HG03442 (cell line): ENCODE data around the gene PRKCD.
A peak's percentile ranks its signal among the peaks of the same experiment; 100 is the strongest.

Source experiments
- ATAC-seq: cut with Tn5 transposase; IDR thresholded peaks from one replicate; pipeline ENCODE4 v1.9.1; 2021; ENCODE audit warnings: mild to moderate bottlenecking, moderate library complexity; ENCODE audit not compliant: unreplicated experiment

The PRKCD gene

DNA sequence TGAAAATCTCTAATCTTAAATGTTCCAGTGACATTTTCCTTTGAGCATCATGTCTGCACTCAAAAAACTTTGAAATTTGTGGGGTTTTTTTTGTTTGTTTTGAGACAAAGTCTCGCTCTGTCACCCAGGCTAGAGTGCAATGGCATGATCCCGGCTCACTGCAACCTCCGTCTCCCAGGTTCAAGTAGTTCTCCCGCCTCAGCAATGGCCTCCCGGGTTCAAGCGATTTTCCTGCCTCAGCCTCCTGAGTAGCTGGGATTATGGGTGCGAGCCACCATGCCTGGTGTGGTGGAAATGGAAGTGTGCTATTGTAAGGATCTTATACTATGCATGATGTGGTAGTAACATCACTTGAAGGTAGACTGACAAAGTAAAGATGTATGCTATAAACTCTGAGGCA lies 52.3 kb downstream of the PRKCD start:
- ATAC-seq, result no peak

GRCh38 chr3:53215816-53216215 lies 54.8 kb downstream of the PRKCD start:
- no peak for ATAC-seq

GRCh38 chr3:53216723-53217122 lies 55.7 kb downstream of the PRKCD start:
- no peak for ATAC-seq

GRCh38 chr3:53217175-53217574 lies 56.2 kb downstream of the PRKCD start:
- no peak for ATAC-seq

- no peak for ATAC-seq
Measured at GRCh38 chr3:53218131-53218530, 57.1 kb downstream of the PRKCD start.

GRCh38 chr3:53219895-53220483 lies 59.0 kb downstream of the PRKCD start:
- peak; percentile 72 for ATAC-seq

DNA sequence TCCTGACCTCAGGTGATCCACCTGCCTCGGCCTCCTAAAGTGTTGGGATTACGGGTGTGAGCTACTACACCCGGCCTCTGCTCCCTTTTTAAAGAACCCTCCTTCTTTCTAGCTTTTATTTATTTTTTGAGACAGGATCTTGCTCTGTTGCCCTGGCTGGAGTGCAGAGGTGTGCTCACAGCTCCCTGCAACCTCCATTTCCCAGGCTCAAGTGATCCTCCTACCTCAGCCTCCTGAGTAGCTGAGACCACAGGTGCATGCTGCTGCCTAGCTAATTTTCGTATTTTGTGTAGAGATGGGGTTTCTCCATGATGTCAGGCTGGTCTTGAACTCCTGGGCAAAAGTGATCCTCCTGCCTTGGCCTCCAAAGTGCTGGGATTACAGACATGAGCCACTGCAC lies 60.3 kb downstream of the PRKCD start:
- no peak for ATAC-seq

DNA sequence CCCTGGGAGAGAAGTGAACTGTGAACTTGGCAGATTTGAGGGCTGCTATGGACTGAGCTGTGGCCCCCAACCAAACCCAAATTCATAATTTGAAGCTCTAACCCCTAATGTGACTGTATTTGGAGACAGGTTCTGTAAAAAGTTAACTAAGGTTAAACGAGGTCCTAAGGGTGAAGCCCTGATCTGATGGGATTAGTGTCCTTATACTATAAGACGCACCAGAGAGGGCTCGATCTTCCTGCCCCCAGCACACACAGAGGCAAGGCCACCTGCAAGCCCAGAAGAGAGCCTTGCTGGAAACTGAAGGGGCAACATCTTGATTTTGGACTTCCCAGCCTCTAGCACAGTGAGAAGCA lies 60.8 kb downstream of the PRKCD start:
- no peak for ATAC-seq

DNA sequence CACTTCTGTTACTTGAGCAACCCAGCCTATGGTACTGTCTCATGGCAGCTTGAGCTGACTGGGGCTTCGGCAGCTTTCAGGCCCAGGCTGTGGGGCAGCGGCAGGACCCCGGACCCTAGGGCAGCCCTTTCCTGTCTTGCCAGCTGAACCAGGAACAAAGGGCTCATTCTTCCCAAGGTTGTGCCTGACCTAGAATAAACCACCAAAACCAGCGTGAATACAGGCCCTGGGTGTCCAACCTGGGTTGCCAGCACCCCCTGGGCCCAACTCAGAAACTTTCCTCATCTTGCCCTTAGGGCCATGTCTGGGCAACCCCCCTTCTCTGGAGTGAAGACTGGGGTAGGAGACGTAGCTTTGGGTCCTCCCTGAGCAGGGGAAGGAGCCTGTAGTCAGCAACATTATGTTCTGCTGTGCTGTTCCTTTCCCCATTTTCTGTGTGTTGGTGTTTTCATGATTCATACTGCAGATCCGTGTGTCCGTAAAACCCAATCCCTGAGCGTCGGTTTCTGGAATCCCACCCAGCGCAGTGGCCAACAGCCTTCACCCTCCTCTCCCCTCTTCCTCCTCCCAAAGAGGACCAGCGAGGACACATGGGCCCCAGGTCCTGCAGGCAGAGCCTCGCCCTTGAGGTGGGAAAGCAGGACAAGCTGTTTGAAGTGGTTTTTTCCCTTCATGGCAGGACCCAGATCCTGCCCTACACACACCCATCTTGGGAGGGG lies 61.3 kb downstream of the PRKCD start:
- no peak for ATAC-seq

GRCh38 chr3:53223025-53223424 lies 62.0 kb downstream of the PRKCD start:
- no peak for ATAC-seq

DNA sequence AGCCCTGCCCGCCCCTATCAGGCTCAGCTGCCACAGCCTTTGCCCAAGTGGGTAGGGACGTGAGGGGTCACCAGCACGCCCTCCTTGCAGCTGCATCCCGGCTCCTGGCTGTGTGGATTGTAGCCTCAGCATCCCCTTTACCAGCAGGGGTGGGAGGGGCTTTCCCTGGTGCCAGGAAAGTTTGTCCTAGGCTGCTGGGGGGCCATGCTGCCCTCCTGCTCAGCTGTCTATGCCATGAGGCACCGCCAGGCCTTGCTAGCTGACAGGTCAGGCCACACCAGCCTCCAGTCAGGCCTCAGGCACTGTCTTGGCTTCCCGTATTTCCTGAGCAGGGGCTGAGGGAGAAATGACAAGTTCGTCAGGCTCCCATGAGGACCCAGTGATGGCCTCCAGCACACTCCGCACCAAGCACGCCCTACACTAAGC lies 62.5 kb downstream of the PRKCD start:
- no peak for ATAC-seq

DNA sequence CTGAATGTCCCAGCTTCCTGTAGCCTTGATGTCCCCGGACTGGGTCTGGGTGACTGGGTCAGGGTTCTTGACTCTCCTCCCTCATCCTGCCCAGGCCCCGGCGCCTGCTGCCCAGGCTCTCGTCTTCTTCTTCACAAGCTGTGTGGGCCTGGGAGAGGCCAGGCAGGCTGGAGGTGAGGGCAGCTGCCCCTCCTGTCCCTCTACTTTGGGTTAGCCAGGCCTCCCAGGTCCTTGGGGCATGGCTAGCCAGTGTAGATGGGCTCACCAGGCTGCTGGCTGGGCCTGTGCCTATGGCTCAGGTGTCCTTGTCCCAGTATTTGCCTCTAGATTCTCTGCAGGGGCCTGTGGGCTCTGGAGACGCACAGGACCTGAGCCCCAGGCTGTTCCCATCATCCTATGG lies 63.0 kb downstream of the PRKCD start:
- ATAC-seq, result no peak

- no peak for ATAC-seq
Measured at GRCh38 chr3:53224536-53224935, 63.5 kb downstream of the PRKCD start.

DNA sequence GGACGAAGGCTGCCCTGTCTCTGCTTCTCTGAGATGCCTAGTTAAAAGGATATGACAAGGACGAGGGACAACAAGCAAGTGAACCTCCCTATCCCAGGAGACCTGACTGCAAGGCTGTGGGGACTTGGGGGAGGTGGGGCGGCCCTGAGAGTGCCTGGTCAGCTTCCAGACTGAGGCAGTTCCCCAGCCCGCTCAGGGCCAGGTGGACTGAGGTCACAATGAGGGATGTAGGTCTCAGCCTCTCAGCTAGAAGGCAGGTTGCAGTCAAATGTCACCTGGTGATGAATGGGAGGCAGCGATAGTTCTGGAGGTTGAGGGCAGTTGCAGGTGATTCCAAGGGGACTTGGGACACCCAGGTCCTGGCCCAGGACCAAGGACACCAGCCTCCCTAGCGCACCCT lies 64.2 kb downstream of the PRKCD start:
- no peak for ATAC-seq

DNA sequence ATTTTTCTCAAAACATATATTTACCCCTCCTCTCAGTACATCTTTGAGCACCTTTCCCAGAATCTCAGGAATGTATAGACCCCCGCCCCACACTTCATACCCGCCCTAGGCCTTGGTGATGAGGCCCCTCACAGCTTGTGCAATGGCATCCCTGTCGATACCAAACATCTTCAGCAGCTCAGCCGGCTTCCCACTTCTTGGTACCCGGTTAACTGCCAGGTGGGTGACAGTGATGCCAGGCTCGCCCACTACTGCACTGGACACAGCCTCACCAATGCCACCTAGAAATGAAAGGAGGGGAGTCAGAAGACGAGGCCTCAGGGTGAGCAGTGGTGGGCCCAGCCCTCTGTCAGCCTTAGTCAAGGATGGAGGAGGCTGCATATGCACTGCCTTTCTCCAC lies 64.6 kb downstream of the PRKCD start:
- ATAC-seq, result no peak

GRCh38 chr3:53226142-53226840 lies 65.3 kb downstream of the PRKCD start:
- no peak for ATAC-seq

DNA sequence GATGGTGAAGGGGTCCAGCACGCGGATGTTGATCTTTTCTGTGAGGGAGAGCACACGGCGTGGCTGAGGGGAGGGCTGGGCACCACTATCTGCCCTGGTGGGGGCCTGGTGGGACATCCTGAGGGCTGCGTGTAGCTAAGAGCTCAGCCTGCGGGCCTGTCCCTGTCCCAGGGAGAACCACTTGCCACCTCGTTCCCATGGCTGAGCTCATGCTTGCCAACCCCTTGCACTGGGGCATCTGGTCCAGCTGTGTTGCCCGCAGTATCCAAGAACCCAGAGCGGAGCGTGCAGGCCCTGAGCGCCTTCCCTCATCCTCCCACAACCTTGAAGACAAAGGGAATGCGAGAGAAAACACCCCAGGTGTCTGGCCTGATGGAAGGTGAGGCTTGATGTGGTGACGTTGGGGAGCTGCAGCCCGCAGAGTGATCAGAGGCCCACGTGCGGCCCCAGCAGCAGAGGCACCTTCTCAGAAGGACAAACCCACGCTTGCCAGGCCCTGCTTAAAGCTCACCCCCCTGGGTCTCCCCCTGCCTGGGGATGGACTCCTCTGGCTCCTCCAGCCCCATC lies 65.9 kb downstream of the PRKCD start:
- no peak for ATAC-seq

DNA sequence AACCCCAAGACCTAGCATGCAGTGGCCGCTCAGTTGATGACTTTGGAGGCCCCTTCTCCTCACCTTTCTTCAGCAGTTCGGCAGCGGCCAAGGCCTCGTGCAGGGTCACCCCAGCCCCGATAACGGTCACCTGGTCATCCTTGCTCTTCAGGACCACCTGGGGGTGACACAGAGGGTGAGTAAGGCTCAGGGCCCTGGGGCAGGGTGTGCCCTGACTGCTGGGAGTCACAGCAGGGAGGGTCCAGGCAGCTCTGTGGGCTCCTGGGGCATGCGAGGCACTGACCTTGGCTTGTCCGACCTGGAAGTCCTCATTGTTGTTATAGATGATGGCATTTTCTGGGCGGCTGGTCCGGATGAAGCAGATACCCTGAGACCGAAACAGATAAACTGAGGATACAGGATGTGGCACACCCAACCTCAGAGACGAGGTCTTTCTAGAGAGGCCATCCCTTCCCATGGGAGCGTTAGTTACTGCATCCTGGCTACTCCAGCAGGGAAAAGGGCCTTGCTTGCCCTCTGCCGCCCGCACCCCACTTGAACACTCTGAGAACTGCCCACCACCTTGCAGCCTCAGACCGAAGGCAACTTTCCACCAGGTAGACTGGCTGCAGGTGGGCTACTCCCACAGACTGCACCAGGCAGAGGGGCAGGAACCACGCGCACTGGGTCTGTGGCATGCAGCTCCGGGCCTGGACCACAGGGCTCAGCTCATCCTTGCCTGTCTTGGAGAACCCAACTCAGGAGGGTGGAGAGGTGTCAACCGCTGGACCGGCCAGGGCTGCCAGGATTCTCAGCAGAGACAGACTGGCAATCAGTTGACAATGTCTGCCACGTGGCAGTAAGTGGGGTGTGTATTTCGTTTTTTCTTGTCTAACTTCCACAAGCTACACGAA lies 67.2 kb downstream of the PRKCD start:
- ATAC-seq, result no peak

DNA sequence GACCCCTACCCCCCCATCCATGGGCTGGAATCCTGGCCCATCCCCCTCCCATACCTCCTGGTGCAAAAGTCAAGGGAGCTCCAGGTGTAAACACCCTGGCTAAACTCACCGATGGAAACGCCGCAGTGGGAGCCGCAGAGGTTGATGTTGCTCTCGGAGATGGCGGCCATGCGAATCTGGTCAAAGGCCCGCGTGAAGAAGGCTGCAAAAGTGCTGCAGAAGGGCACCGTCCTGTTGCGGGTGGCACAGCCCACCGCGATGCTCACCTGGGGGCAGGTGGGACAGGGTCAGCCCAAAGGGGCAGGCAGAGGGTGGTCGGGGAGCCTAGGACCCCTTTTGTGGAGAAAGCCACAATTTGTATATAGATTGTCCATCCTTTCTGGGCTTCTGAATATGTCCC lies 68.2 kb downstream of the PRKCD start:
- ATAC-seq, result no peak

DNA sequence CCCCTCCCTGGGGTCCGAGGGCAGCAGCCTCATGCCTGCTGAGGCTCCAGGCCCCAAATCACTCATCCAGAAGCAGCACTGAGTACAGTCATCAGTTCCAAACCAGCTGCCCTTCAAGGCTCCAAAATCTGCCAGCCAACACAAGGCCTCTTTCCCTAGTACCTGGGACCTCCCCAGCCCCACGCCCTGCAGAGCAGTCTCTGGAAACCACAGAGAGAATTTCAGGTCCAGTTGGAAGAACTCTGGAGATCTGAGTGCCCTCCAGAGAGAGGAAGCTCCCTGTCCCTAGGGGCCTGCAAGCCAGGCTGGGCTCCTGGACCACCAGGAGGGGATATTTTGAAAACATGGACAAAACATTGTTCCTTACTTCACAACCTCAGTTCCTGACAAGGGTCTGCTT lies 68.6 kb downstream of the PRKCD start:
- no peak for ATAC-seq

- ATAC-seq, result no peak
Measured at GRCh38 chr3:53230041-53230621, 69.1 kb downstream of the PRKCD start.
